ENCODE measurements around the gene PHLDA3.

GRCh38 chr1:201514466-201514865 is 45.5 kb upstream of the PHLDA3 start:
- TF ChIP-seq POLR2A (IDR thresholded peaks at IDR 0.05) (no peak), CTCF (IDR thresholded peaks at IDR 0.05) (no peak)

Data from gastroesophageal sphincter (tissue), 3 donors.